Activated CD4-positive, alpha-beta T cell treated with anti-CD3 and anti-CD28 coated beads, Interleukin-2, amount 50 U/mL, for 24 hours (primary cell): ENCODE results near the gene TRIM73.
"Not testable (repeated sequence)": the region's sequence is repeated elsewhere in the genome, so short reads cannot be mapped to it uniquely, and the experiment has no call there.

Experiments used
- DNase-seq, 2 donors: peaks; one replicate each; pipeline ENCODE4 v3.0.0-alpha.2; 2020; ENCODE audit warnings: low read depth in 1 of 2, low spot score in 1 of 2

TRIM73 gene

DNA sequence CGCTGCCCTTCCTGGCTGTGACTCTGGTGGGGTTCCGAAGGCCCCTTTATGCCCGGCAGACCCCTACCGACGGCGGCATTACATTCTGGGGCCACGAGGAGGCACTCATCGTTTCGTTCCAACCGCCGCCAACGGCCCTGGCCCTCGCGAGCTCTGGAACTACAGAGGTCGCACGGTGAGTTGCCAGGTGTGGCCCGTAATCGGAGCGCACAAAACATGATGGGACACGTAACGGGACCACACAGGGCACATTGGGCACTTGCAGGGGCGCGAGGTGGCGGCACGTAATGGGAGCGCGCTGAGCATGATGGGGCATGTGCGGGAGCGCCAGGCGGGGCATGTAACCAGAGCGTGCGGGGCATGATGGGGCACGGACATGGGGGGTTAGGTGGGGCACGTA is at the start of gene TRIM73:
TSS of gene TRIM73 (plus strand) at position 301 of the 400 bp plus-strand sequence. CDS start 3,305 bp downstream, outside the sequence.
- not testable (repeated sequence) for DNase-seq

GRCh38 chr7:75358671-75359541 is 36.5 kb upstream of the TRIM73 start:
- peak; percentile 0 for DNase-seq

DNA sequence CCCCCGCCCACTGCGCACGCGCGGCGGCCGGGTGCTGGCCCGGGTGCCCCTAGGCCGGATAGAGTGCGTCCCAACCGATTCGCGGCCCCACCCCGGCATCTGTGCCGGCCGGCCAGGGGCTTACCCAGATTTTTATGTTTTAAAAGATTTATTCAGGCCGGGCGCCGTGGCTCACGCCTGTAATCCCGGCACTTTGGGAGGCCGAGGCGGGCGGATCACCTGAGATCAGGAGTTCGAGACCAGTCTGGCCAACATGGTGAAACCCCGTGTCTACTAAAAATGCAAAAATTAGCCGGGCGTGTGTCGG is 35.9 kb upstream of the TRIM73 start:
- not testable (repeated sequence) for DNase-seq

DNA sequence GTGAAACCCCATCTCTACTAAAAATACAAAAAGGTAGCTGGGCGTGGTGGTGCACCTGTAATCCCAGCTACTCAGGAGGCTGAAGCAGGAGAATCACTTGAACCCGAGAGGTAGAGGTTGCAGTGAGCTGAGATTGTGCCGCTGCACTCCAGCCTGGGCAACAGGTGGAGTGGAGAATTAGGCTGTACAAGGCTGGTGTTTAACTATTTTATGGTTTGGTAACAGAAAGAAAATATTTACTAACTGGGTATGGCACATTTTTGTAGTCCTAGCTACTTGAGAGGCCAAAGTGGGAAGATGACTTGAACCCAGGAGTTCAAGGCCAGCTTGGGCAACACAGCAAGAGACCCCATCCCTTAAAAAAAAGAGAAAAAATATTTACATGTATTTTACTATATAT is 31.4 kb upstream of the TRIM73 start:
- not testable (repeated sequence) for DNase-seq

DNA sequence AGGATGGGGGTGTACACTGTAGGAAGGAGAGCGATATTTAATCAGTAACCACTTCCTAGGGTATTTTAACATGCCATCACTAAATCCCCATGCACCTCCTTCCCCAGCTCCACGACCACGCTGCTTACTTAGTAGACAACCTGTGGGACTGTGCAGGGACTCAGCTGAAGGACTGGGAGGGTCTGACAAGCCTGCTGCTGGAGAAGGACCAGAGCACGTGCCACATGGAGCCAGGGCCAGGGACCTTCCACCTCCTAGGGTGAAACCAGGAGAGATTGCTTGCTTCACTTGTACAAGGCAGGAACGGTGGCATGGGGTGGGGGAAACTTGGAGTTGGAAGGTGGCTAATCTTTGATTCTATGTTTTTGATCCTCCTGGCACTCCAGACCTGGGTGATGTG is 28.8 kb upstream of the TRIM73 start:
- not testable (repeated sequence) for DNase-seq

GRCh38 chr7:75367313-75367712 is 28.1 kb upstream of the TRIM73 start:
- not testable (repeated sequence) for DNase-seq

DNA sequence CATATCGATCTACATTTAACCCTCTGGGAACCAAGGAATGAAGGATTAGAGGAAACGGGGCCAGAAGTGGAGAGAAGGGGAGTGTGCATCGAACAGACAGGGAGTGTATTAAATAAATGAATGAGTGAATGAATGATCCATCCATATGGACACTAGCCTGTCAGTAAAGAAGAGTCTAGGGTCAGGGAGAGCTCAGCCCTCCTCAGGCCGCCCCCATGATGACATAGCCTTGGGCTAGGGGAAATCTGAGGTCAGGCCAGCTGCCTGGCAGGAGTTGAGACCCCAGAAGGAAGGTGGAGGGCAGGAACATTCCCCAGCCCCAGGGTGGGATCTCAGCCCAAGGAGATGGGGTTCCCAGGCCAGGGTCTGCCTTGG is 21.3 kb upstream of the TRIM73 start:
- not testable (repeated sequence) for DNase-seq

GRCh38 chr7:75374519-75375317 is 20.7 kb upstream of the TRIM73 start:
- not testable (repeated sequence) for DNase-seq

DNA sequence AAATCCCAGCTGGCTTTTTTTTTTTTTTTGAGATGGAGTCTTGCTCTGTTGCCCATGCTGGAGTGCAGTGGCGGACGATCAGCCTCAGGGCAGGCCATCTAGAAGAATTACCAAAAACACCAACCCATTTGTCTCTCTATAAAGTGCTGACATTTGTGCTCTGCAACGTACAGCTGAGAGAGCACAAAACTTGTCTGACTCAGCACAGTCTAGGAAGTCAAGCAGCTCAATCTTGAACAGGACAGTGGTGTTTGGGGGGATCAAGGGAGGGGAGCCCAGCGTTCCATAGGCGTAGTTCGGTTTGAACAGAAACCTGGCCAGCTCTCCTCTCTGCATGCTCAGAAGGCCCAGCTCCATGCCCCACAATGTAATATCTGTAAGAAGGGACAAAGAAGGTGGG is 2.2 kb upstream of the TRIM73 start:
- DNase-seq, result not testable (repeated sequence)

DNA sequence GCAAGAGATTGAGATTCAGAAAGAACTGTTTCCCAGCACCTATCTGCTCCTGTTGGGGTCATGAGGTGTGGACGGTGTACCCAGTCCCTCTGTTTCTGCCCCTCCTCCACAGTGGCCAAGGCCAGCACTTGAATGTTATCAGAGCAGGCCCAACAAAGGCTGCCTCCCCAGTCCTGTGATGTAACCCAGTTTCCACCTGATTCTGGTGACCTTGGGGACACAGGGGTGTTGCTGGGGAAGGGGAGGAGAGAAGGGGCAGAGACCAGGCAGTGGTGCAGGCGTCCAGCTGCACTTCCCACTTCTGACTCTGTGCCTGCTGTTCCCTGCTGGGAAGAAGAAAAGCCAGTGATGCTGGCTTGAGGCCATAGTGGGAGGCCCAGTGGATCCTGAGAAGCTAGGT is 2.4 kb downstream of the TRIM73 start:
- not testable (repeated sequence) for DNase-seq

DNA sequence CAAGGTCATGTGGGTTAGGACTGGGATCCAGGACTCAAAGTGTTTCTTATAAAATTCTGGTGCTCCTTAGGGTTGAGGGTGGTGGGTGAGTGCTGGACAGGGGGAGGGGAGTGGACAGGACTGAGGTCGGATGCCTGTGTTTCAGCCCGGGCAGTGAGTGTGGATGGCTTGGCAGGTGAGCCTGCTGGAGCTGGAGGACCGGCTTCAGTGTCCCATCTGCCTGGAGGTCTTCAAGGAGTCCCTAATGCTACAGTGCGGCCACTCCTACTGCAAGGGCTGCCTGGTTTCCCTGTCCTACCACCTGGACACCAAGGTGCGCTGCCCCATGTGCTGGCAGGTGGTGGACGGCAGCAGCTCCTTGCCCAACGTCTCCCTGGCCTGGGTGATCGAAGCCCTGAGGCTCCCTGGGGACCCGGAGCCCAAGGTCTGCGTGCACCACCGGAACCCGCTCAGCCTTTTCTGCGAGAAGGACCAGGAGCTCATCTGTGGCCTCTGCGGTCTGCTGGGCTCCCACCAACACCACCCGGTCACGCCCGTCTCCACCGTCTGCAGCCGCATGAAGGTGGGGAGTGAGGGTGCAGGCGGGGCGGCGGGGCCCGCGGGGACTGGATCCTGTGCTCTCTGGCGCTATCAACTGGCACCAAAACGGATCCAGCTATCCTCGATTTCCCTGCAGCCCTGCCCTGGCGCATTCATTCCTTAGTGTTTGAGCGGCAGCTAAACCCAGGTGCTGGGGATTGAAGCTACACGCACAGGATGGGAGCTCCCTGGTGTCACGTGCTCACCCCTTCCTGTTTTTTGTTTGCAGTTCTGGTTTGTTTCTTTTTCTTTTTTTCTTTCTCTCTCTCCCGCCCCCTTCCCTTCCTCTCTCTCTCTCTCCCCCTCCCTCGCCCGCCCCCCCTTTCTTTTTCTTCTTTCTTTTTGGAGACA is 3.6 kb downstream of the TRIM73 start:
- not testable (repeated sequence) for DNase-seq

DNA sequence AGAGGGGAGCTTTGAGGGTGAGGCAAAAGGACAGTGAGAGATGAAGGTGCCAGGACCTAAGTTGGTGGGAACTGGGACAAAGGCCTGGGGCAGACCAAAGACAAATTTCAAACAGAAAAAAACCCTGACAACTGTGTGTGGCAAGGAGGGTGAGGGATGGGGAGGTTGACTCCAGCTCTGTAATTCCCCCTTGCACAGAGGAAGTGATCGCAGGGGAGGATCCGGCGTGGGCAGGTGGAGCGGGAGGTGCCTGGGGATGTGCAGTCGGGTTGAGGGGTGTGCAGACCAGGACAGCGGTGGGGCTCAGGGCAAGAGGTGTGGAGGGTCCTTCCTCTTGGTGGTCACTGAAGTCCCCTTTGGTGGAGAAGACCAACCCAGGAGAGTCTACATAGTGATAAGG is 5.1 kb downstream of the TRIM73 start:
- DNase-seq, result not testable (repeated sequence)

GRCh38 chr7:75403455-75404443 is 8.3 kb downstream of the TRIM73 start:
- not testable (repeated sequence) for DNase-seq

GRCh38 chr7:75404663-75405062 is 9.2 kb downstream of the TRIM73 start:
- not testable (repeated sequence) for DNase-seq

- DNase-seq, result not testable (repeated sequence)
Measured at GRCh38 chr7:75409880-75410822, 14.7 kb downstream of the TRIM73 start.

DNA sequence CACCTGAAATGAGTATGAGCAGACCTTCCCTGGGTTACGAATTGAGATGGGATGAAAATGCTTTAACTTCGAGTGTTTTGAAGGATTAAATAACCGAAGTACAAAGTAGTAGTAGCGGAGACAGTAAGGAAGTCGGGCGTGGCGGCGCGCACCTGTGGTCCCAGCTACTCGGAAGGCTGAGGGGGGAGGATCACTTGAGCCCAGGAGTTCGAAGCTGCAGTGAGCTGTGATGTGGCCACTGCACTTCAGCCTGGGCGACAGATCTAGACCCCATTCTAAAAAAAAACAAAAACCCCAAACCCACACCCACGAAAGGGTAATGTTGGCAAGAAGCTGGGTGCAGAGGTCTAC is 15.4 kb downstream of the TRIM73 start:
- not testable (repeated sequence) for DNase-seq

DNA sequence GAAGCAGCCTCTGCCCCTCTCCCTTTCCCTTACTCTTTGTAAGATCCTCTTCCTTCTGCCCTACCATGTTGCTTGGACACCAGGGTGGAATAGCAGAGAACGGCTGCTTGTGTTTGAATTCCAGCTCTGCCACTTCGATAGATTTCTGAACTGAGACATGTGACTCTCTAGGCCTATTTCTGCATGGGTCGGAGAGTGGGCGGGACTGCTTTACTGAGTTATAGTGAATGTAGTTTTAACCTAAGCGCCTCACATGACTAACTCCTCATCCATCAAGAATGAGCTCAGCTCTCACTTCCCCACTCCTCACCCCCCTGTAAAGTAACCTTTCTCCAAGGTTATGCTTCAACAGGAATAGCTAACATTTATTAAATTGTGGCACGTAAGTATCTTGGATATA is 18.8 kb downstream of the TRIM73 start:
- not testable (repeated sequence) for DNase-seq

- not testable (repeated sequence) for DNase-seq
Measured at GRCh38 chr7:75414708-75415427, 19.4 kb downstream of the TRIM73 start.
